AG04450 (cell line): ENCODE measurements around the gene ISG15. TPM values are rescaled to one million over a fixed set of nuclear protein-coding genes. Genes with fewer than 3 reads are reported as not detected.
A peak's percentile ranks its signal among the peaks of the same experiment; 100 is the strongest.
"Not testable (repeated sequence)": the region's sequence is repeated elsewhere in the genome, so short reads cannot be mapped to it uniquely, and the experiment has no call there.

Source experiments
- CTCF ChIA-PET: fragments of 300-600, 350-600 bp; formaldehyde crosslinking; extraction: SDS; loops from one replicate; lab custom pipeline; 2022; ENCODE audit warnings: antibody characterized with exemption, inconsistent platforms; lab: Charles Lee
- POLR2A ChIA-PET: fragments of 350-600 bp; formaldehyde crosslinking; extraction: SDS; loops from one replicate; lab custom pipeline; 2021; ENCODE audit warnings: antibody characterized with exemption, inconsistent platforms; lab: Yijun Ruan, JAX
- DNase-seq: peaks from one replicate; pipeline ENCODE4 v3.0.0-alpha.2; 2011; ENCODE audit warnings: low read depth, low spot score
- H3K27ac ChIP-seq: one replicate; pipeline ENCODE4 v1.5.1; 2012; ENCODE audit warnings: low read depth, low read length, control low read depth
- H3K27me3 ChIP-seq: one replicate; pipeline ENCODE4 v1.6.0; 2012; ENCODE audit warnings: low read length; ENCODE audit not compliant: control insufficient read depth, insufficient read depth
- H3K4me3 ChIP-seq: 2 replicates; pipeline ENCODE4 v1.5.1; 2011; ENCODE audit warnings: mild to moderate bottlenecking, low read depth, low read length, control low read depth
- H3K9me3 ChIP-seq: 2 replicates; pipeline ENCODE4 v1.5.1; 2012; ENCODE audit warnings: low read length; ENCODE audit not compliant: control insufficient read depth, insufficient read depth
- polyA plus RNA-seq: library from polyadenylated mRNA; depleted of rRNA; stranded (reverse); fragments of >200 nt; gene quantifications from 2 replicates; pipeline ENCODE4 v1.2.3, GENCODE V29; 2011
- TF ChIP-seq, protein P1 (sequence below): IDR thresholded peaks from 2 replicates; pipeline ENCODE4 v1.5.1; 2011; ENCODE audit warnings: low read depth, low read length, control low read depth, inconsistent platforms

The ISG15 gene
- polyA plus RNA-seq, 1 experiment = 22.4 TPM

DNA sequence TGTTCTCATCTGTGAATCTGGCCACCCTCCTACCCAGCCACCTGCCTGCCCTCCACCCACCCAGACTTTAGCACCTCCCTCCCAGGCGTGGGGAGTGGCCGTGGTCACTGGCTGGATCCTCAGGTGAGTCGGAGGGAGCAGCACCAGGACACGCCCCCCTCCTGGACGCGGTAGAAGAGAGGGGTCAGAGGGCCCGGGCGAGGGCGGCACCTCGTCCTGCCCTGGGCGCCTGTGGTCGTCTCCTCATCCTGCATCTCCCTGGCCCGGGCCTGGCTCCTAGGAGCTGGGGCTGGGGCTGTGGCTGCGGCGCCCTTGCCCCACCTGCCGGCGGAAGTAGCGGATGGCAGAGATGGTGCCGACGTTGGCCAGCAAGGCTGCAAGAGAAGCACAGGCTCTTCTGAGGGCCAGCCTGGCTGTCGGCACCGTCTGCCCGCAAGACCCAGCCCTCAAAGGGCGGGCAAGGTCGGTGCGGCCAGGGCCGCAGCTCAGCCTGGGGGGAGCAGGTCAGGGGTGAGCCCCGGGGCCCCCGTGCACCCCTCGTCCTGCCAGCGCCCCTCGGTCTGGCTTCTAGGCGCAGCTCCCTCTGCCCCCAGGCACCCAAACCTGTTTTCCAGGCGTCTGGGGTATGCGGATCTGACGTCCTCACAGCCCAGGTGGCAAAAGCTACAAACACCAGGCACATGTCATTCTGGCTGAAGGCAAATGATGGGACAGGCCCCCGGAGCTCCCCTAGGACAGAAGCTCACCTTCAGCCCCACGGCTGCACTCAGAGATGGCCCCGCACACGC lies 37.2 kb upstream of the ISG15 start:
- DNase-seq = no peak
- POLR2A ChIA-PET = interaction anchor here (0.6 to 2.1 kb wide), 2 partner anchors 9 to 34 kb away, joined by 3 to 6 read pairs; partner anchors contain the start of gene PLEKHN1

DNA sequence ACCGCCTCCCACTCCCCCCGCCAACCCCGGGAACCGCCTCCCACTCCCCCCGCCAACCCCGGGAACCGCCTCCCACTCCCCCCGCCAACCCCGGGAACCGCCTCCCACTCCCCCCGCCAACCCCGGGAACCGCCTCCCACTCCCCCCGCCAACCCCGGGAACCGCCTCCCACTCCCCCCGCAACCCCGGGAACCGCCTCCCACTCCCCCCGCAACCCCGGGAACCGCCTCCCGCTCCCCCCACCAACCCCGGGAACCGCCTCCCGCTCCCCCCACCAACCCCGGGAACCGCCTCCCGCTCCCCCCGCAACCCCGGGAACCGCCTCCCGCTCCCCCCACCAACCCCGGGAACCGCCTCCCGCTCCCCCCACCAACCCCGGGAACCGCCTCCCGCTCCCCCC lies 36.5 kb upstream of the ISG15 start:
- H3K27me3 ChIP-seq = peaks cover 16% of the 10 kb centered on the region
- H3K27ac ChIP-seq, DNase-seq, H3K9me3 ChIP-seq, H3K4me3 ChIP-seq: not testable (repeated sequence)
- POLR2A ChIA-PET = interaction anchor here (2.1 kb wide), 1 partner anchor 10 kb away, joined by 6 read pairs; the partner anchor contains the start of gene PLEKHN1
- CTCF ChIA-PET = interaction anchor here (0.6 to 2.2 kb wide), 6 partner anchors 8 to 1383 kb away, joined by 3 to 14 read pairs (median 4); partner anchors contain the start of gene NOC2L

More for the DNA sequence above, 37.2 kb upstream of the ISG15 start:
- H3K27me3 ChIP-seq = peaks cover 18% of the 10 kb centered on the region
- no peak overlapping the region for H3K4me3 ChIP-seq
- H3K27ac ChIP-seq = no peak overlapping the region
- CTCF ChIA-PET = interaction anchor here (0.6 to 2.2 kb wide), 6 partner anchors 9 to 1383 kb away, joined by 3 to 14 read pairs (median 4); partner anchors contain the start of gene NOC2L
- peaks cover 9% of the 10 kb centered on the region; the same call in 1 of the 2 replicates for H3K9me3 ChIP-seq
- TF ChIP-seq, protein P1, sequence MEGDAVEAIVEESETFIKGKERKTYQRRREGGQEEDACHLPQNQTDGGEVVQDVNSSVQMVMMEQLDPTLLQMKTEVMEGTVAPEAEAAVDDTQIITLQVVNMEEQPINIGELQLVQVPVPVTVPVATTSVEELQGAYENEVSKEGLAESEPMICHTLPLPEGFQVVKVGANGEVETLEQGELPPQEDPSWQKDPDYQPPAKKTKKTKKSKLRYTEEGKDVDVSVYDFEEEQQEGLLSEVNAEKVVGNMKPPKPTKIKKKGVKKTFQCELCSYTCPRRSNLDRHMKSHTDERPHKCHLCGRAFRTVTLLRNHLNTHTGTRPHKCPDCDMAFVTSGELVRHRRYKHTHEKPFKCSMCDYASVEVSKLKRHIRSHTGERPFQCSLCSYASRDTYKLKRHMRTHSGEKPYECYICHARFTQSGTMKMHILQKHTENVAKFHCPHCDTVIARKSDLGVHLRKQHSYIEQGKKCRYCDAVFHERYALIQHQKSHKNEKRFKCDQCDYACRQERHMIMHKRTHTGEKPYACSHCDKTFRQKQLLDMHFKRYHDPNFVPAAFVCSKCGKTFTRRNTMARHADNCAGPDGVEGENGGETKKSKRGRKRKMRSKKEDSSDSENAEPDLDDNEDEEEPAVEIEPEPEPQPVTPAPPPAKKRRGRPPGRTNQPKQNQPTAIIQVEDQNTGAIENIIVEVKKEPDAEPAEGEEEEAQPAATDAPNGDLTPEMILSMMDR = peak; percentile 69

DNA sequence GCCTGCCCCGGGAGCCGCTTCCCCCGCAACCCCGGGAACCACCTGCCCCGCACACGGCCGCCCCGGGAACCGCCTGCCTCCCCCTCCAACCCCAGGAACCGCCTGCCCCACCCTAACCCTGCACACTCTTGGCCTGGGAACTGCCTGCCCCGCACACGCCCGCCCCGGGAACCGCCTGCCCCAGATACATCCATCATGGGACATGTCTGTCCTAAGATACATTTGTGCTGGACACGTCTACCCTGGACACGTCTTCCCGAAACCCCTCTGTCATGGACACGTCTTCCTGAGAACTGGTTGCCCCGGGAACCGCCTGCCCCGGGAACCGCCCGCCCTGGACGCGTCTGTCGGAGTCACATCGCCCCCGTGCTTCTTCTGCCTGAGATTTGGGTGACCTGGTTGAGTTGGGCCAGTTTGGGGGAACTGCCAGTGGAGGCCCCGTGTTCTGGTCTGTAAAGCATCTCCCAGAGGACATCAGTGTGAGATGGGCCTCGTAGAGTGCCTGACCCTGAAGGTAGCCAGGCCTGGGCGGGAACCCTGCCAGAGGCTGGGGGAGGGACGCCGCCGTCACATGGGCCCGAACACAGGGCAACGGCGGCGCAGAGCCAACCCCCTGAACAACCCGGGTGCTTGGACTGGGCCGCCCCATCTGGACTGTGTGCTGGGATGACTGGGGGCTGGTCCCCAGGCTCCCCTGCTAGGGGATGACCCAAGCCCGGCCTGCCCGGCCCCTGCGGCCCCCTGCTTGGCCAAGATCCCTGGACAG lies 35.0 kb upstream of the ISG15 start:
- TF ChIP-seq, protein P1 = no peak
- no peak for DNase-seq
- H3K9me3 ChIP-seq = peaks cover 9% of the 10 kb centered on the region; the same call in 1 of the 2 replicates
- ChIA-PET POLR2A (no interaction called here), CTCF (no interaction called here)
- peaks cover 27% of the 10 kb centered on the region for H3K27me3 ChIP-seq
- no peak overlapping the region for H3K4me3 ChIP-seq
- H3K27ac ChIP-seq = no peak overlapping the region

DNA sequence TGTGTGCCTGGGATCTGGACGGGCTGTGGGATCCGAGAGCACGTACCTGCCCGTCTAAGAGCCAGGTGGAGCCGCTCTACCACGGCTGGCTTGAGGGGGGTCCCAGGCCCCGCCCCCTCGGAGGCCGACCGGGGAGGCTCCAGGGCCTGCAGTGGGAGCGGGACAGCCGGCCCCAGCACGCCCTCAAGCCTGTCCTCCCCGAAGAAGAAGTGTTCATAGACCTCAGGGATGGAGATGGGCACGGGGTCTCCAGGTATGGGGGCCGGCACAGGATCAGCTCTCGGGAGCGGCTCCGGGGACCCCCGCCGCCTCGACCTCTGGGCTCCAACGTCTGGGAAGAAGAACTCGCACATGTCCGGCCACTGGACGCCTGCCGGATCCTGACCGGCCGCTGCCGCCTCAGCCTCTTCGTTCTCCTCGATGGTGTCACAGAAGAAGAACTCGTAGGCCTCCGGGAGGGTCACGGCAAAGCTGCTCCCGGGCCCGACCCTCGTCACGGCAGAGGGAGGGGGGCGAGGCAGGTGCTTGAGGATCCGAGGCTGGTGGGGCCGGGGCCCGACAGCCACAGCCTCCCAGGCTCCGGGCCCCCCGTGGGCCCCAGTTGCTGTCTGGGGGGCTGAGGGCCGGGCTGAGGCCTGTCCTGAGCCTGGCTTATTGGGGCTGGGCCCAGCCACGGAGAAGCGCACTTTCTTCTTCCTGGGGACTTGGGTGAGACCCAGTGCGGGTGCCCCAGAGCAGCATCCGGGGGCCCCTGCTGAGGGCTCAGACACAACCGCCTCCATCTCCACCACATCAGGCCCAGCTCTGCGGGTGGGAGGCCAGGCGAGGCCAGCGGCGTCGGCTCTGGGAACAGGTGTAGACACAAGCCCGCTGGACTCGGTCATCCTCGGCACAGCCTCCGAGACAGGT lies 34.2 kb upstream of the ISG15 start:
- no peak for DNase-seq
- TF ChIP-seq, protein P1 = no peak
- CTCF ChIA-PET = interaction anchor here (1.0 kb wide), 1 partner anchor 23 kb away, joined by 3 read pairs; no protein-coding TSS in a partner anchor
- Histone ChIP-seq H3K27ac (no peak overlapping the region), H3K9me3 (peaks cover 9% of the 10 kb centered on the region; the same call in 1 of the 2 replicates), H3K27me3 (peaks cover 32% of the 10 kb centered on the region), H3K4me3 (no peak overlapping the region)
- POLR2A ChIA-PET = no interaction called here

DNA sequence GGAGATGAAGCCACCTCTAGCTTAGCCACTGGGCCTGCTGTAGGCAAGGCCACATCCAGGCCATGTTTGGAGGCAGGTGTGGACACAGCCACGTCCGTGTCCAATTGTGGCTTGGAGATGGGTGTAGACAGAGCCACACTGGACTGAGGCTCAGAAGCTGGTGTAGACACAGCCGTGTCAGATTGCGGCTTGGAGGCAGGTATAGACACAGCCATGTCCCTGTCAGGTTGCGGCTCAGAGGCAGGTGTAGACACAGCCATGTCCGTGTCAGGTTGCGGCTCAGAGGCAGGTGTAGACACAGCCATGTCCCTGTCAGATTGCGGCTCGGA lies 33.6 kb upstream of the ISG15 start:
- Histone ChIP-seq H3K4me3 (no peak overlapping the region), H3K9me3 (peaks cover 9% of the 10 kb centered on the region; the same call in 1 of the 2 replicates), H3K27ac (no peak overlapping the region), H3K27me3 (peaks cover 30% of the 10 kb centered on the region)
- TF ChIP-seq, protein P1 = no peak
- CTCF ChIA-PET = interaction anchor here (1.0 kb wide), 1 partner anchor 22 kb away, joined by 3 read pairs; no protein-coding TSS in a partner anchor
- DNase-seq = no peak
- POLR2A ChIA-PET = no interaction called here
